ENCODE data around the gene ALK. TPM values are rescaled to one million over a fixed set of nuclear protein-coding genes. Genes with fewer than 3 reads are reported as not detected.

The ALK gene
- total RNA-seq, 1 experiment from 2014 or later: 0.07 TPM

- TF ChIP-seq, protein P1, sequence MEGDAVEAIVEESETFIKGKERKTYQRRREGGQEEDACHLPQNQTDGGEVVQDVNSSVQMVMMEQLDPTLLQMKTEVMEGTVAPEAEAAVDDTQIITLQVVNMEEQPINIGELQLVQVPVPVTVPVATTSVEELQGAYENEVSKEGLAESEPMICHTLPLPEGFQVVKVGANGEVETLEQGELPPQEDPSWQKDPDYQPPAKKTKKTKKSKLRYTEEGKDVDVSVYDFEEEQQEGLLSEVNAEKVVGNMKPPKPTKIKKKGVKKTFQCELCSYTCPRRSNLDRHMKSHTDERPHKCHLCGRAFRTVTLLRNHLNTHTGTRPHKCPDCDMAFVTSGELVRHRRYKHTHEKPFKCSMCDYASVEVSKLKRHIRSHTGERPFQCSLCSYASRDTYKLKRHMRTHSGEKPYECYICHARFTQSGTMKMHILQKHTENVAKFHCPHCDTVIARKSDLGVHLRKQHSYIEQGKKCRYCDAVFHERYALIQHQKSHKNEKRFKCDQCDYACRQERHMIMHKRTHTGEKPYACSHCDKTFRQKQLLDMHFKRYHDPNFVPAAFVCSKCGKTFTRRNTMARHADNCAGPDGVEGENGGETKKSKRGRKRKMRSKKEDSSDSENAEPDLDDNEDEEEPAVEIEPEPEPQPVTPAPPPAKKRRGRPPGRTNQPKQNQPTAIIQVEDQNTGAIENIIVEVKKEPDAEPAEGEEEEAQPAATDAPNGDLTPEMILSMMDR (IDR thresholded peaks at IDR 0.05; ENCODE audit: unreplicated experiment): no peak
- BruUV-seq (replicated peaks): no TSS peak
- H3K4me1 Mint-ChIP-seq (ENCODE audit: insufficient read depth, unreplicated experiment): no peaks in the 10 kb centered on the region
These were observed 359.8 kb downstream of the ALK start for GRCh38 chr2:29561628-29562027.

DNA sequence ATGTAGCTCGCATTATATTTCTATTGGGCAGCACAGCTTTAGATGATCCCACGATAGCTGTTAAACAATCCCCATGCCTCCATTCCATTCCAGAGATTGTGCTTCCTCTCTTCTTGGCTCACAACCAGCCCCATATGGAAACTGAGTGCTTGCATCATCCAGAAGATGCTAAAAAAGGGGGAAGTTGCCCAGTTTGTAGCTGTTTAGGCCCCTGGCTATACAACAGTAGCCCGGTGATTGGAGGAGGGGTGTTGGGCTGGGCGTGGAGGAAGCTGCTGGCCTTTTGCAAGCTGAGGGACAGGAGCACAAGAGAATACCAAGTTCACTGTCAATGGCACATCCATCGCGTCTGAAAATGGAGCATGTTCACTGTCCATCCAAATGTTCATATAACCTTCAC, 360.2 kb downstream of the ALK start:
- intact Hi-C loops (cut with micrococcal nuclease): no loop called here
- ChIA-PET POLR2A (no interaction called here), CTCF (interaction anchor here (0.6 to 0.8 kb wide), 2 partner anchors 15 to 274 kb away, joined by 3 to 5 read pairs; no protein-coding TSS in a partner anchor)
- no peak overlapping the region for H3K27ac Mint-ChIP-seq (ENCODE audit: low read depth, unreplicated experiment)
- H3K9me3 Mint-ChIP-seq (ENCODE audit: unreplicated experiment): no peaks in the 10 kb centered on the region
- DNase-seq (ENCODE audit: unreplicated experiment): peak; percentile 11
- no peaks in the 10 kb centered on the region for H3K4me1 Mint-ChIP-seq (ENCODE audit: insufficient read depth, unreplicated experiment)
- H3K4me3 Mint-ChIP-seq (ENCODE audit: unreplicated experiment): no peak overlapping the region
- TF ChIP-seq, protein P1 (IDR thresholded peaks at IDR 0.05; ENCODE audit: unreplicated experiment): no peak
- H3K27me3 Mint-ChIP-seq (ENCODE audit: insufficient read depth, unreplicated experiment): peaks cover 16% of the 10 kb centered on the region
- H3K36me3 Mint-ChIP-seq (ENCODE audit: insufficient read depth, unreplicated experiment): no peaks in the 10 kb centered on the region
- no TSS peak for BruUV-seq (replicated peaks)

More at GRCh38 chr2:29561628-29562027, 359.8 kb downstream of the ALK start:
- POLR2A ChIA-PET: no interaction called here
- H3K27ac Mint-ChIP-seq (ENCODE audit: low read depth, unreplicated experiment): no peak overlapping the region
- H3K36me3 Mint-ChIP-seq (ENCODE audit: insufficient read depth, unreplicated experiment): no peaks in the 10 kb centered on the region
- DNase-seq (ENCODE audit: unreplicated experiment): no peak
- intact Hi-C loops (cut with micrococcal nuclease): no loop called here
- H3K4me3 Mint-ChIP-seq (ENCODE audit: unreplicated experiment): no peak overlapping the region
- H3K9me3 Mint-ChIP-seq (ENCODE audit: unreplicated experiment): no peaks in the 10 kb centered on the region
- peaks cover 21% of the 10 kb centered on the region for H3K27me3 Mint-ChIP-seq (ENCODE audit: insufficient read depth, unreplicated experiment)
- CTCF ChIA-PET: interaction anchor here (0.8 kb wide), 2 partner anchors 20 to 274 kb away, joined by 3 read pairs; no protein-coding TSS in a partner anchor

GRCh38 chr2:29560566-29560965, 360.8 kb downstream of the ALK start:
- no peaks in the 10 kb centered on the region for H3K36me3 Mint-ChIP-seq (ENCODE audit: insufficient read depth, unreplicated experiment)
- no peak for DNase-seq (ENCODE audit: unreplicated experiment)
- no TSS peak for BruUV-seq (replicated peaks)
- no peaks in the 10 kb centered on the region for H3K4me1 Mint-ChIP-seq (ENCODE audit: insufficient read depth, unreplicated experiment)
- POLR2A ChIA-PET: interaction anchor here (0.7 kb wide), 1 partner anchor 31 kb away, joined by 3 read pairs; no protein-coding TSS in a partner anchor
- CTCF ChIA-PET: interaction anchor here (0.6 kb wide), 1 partner anchor 14 kb away, joined by 5 read pairs; no protein-coding TSS in a partner anchor
- H3K9me3 Mint-ChIP-seq (ENCODE audit: unreplicated experiment): no peaks in the 10 kb centered on the region
- no peak overlapping the region for H3K27ac Mint-ChIP-seq (ENCODE audit: low read depth, unreplicated experiment)
- no peak overlapping the region for H3K4me3 Mint-ChIP-seq (ENCODE audit: unreplicated experiment)
- intact Hi-C loops (cut with micrococcal nuclease): no loop called here
- TF ChIP-seq, protein P1 (IDR thresholded peaks at IDR 0.05; ENCODE audit: unreplicated experiment): no peak
- peaks cover 14% of the 10 kb centered on the region for H3K27me3 Mint-ChIP-seq (ENCODE audit: insufficient read depth, unreplicated experiment)

- Mint-ChIP-seq H3K27me3 (ENCODE audit: insufficient read depth, unreplicated experiment) (peaks cover 14% of the 10 kb centered on the region), H3K9me3 (ENCODE audit: unreplicated experiment) (no peaks in the 10 kb centered on the region), H3K4me1 (ENCODE audit: insufficient read depth, unreplicated experiment) (no peaks in the 10 kb centered on the region), H3K4me3 (ENCODE audit: unreplicated experiment) (no peak overlapping the region), H3K36me3 (ENCODE audit: insufficient read depth, unreplicated experiment) (no peaks in the 10 kb centered on the region), H3K27ac (ENCODE audit: low read depth, unreplicated experiment) (no peak overlapping the region)
- intact Hi-C loops (cut with micrococcal nuclease): no loop called here
- BruUV-seq (replicated peaks): no TSS peak
- no peak for DNase-seq (ENCODE audit: unreplicated experiment)
- ChIA-PET CTCF (interaction anchor here (0.6 kb wide), 1 partner anchor 28 kb away, joined by 3 read pairs; no protein-coding TSS in a partner anchor), POLR2A (interaction anchor here (0.6 to 0.7 kb wide), 2 partner anchors 31 to 93 kb away, joined by 3 read pairs; no protein-coding TSS in a partner anchor)
- TF ChIP-seq, protein P1 (IDR thresholded peaks at IDR 0.05; ENCODE audit: unreplicated experiment): no peak
These were observed 361.4 kb downstream of the ALK start for GRCh38 chr2:29560030-29560429.

All from MCF 10A (cell line).